ENCODE data around the gene MLPH. TPM values are rescaled to one million over a fixed set of nuclear protein-coding genes. Genes with fewer than 3 reads are reported as not detected.
A peak's percentile ranks its signal among the peaks of the same experiment; 100 is the strongest.
"Not testable (repeated sequence)": the region's sequence is repeated elsewhere in the genome, so short reads cannot be mapped to it uniquely, and the experiment has no call there.

The MLPH gene
- total and polyA plus RNA-seq, 12 donors = 9.7 to 60.0 (median 40.8) TPM

GRCh38 chr2:237592425-237592980 lies 105.5 kb downstream of the MLPH start:
- WGBS, 2 donors = 95 to 96% methylated on average over 18 of the region's 18 CpGs
- DNase-seq = no peak
- Histone ChIP-seq H3K27ac (no peak overlapping the region), H3K36me3 (no peaks in the 10 kb centered on the region), H3K4me3 (no peak overlapping the region), H3K4me1 (peaks cover 10 to 44% (median 26%) of the 10 kb centered on the region in 9 donors), H3K9me3 (no peaks in the 10 kb centered on the region), H3K27me3 (no peaks in the 10 kb centered on the region)
- TF ChIP-seq CTCF (IDR thresholded peaks at IDR 0.05) = no peak
- intact Hi-C loops (cut with DNase I) = loop anchor here in 2 of 10 donors (5.0 to 10.0 kb wide), 2 partner anchors 72 to 80 kb away; no protein-coding TSS in a partner anchor
- ATAC-seq = no peak

GRCh38 chr2:237593036-237593435 lies 106.0 kb downstream of the MLPH start:
- ATAC-seq = no peak
- no peak for DNase-seq
- Histone ChIP-seq H3K9me3 (no peaks in the 10 kb centered on the region), H3K4me3 (no peak overlapping the region), H3K4me1 (peaks cover 10 to 44% (median 26%) of the 10 kb centered on the region in 9 donors), H3K36me3 (no peaks in the 10 kb centered on the region), H3K27ac (no peak overlapping the region), H3K27me3 (no peaks in the 10 kb centered on the region)
- intact Hi-C loops (cut with DNase I) = loop anchor here in 2 of 10 donors (5.0 to 10.0 kb wide), 2 partner anchors 72 to 79 kb away; no protein-coding TSS in a partner anchor
- no peak for TF ChIP-seq CTCF (IDR thresholded peaks at IDR 0.05)
- WGBS, 2 donors = 86 to 93% methylated on average over 10 of the region's 10 CpGs

DNA sequence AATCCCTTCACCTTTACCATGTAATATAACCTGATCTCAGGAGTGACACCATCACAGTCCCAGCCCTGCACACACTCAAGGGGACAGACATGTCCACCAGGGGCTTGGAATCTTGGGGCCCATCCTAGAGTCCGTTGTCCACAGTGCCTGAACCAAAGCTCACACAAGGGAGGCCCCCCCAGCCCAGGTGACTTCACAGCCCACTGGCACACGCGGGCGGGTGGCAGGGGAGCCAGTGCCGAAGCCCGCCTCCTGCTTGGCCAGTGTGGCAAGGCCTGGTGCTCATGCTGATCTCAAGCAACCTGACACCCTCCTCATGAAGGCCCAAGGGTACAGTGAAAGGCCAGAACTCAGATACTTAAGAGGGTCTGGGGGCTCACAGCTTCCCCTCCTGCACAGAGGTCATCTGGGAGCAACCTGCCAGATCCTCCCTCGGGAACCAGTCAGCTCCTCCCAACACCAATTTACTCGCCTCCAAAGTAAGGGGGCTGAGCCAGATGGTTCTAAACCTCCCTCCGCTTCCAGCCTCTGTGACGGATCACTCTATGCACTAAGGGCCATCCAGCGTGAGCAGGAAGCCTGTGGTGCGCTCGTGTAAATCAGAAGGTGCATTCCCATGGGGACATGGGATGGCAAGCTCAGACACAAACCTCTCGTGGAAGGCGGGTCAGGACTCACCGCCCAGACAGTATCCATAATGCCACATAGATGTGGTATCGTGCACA lies 106.7 kb downstream of the MLPH start:
- H3K27ac ChIP-seq = peak overlapping the region in 4 of 10 donors; percentile 67 to 79 (median 75)
- ATAC-seq = no peak
- DNase-seq = no peak
- no peak overlapping the region for H3K4me3 ChIP-seq
- H3K9me3 ChIP-seq = no peaks in the 10 kb centered on the region
- 92 to 96% methylated on average over 17 of the region's 17 CpGs for WGBS, 2 donors
- no peaks in the 10 kb centered on the region for H3K27me3 ChIP-seq
- H3K4me1 ChIP-seq = peaks cover 10 to 44% (median 26%) of the 10 kb centered on the region in 9 donors
- H3K36me3 ChIP-seq = no peaks in the 10 kb centered on the region
- intact Hi-C loops (cut with DNase I) = loop anchor here in 2 of 10 donors (5.0 to 10.0 kb wide), 2 partner anchors 71 to 79 kb away; no protein-coding TSS in a partner anchor
- TF ChIP-seq CTCF (IDR thresholded peaks at IDR 0.05) = no peak

GRCh38 chr2:237594514-237594871 lies 107.4 kb downstream of the MLPH start:
- no peak for TF ChIP-seq CTCF (IDR thresholded peaks at IDR 0.05)
- Histone ChIP-seq H3K4me1 (peaks cover 10 to 47% (median 29%) of the 10 kb centered on the region in 9 donors), H3K9me3 (no peaks in the 10 kb centered on the region), H3K27me3 (no peaks in the 10 kb centered on the region), H3K36me3 (no peaks in the 10 kb centered on the region), H3K4me3 (no peak overlapping the region), H3K27ac (peak overlapping the region in 8 of 10 donors; percentile 14 to 80 (median 70))
- WGBS, 2 donors = 52 to 57% methylated on average over 5 of the region's 5 CpGs
- no peak for DNase-seq
- intact Hi-C loops (cut with DNase I) = loop anchor here in 2 of 10 donors (5.0 to 10.0 kb wide), 2 partner anchors 70 to 78 kb away; no protein-coding TSS in a partner anchor
- peak in 5 of 8 donors; percentile 6 to 40 (median 13) for ATAC-seq

GRCh38 chr2:237595829-237596519 lies 108.9 kb downstream of the MLPH start:
- not testable (repeated sequence) for H3K4me3 ChIP-seq, DNase-seq, H3K9me3 ChIP-seq, H3K27me3 ChIP-seq, H3K36me3 ChIP-seq, ATAC-seq
- peak overlapping the region in 6 of 10 donors; percentile 43 to 80 (median 75) for H3K27ac ChIP-seq
- H3K4me1 ChIP-seq = peaks cover 8 to 47% (median 33%) of the 10 kb centered on the region in 9 donors
- intact Hi-C loops (cut with DNase I) = loop anchor here in 3 of 10 donors (5.0 to 10.0 kb wide), 3 partner anchors 66 to 151 kb away; no protein-coding TSS in a partner anchor
- 84 to 95% methylated on average over 4 to 5 of the region's 5 CpGs for WGBS, 2 donors

Data from heart right ventricle (tissue), 16 donors.